ENCODE data around the gene ALOX5AP.

Gene ALOX5AP

DNA sequence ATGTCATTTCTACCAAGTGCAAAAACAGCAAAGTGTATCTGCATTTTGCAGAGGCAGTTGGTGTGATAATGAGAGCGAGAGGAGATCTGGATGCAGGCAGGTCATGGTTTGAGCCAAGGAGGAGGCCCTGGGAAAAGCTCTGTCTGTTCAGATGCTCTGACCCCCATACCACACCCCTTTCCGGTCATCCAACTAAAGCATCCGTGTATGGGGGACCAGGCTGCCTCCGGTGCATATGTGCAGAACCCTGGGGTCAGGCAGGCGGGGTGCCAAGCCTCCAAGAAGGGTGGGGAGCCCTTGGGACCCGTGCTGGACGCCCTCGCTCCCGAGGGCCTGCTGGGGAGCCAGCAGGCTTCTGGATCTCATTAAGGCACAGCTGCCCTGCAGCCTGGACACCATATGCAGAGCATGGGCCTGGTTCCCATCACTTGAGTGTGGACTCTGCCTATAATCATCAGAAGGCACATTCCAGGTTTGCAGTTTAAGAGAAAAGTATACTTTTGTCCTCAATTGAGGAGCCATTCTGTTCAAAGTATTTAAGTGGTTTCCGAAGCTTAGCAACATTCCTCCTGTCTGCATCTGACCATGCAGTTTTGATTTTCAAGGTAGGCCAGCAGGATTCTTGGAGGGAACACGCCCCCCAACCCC is 56.1 kb downstream of the ALOX5AP start:
- FAIRE-seq (no peak), DNase-seq (ENCODE audit: insufficient read length, low spot score) (no peak)

DNA sequence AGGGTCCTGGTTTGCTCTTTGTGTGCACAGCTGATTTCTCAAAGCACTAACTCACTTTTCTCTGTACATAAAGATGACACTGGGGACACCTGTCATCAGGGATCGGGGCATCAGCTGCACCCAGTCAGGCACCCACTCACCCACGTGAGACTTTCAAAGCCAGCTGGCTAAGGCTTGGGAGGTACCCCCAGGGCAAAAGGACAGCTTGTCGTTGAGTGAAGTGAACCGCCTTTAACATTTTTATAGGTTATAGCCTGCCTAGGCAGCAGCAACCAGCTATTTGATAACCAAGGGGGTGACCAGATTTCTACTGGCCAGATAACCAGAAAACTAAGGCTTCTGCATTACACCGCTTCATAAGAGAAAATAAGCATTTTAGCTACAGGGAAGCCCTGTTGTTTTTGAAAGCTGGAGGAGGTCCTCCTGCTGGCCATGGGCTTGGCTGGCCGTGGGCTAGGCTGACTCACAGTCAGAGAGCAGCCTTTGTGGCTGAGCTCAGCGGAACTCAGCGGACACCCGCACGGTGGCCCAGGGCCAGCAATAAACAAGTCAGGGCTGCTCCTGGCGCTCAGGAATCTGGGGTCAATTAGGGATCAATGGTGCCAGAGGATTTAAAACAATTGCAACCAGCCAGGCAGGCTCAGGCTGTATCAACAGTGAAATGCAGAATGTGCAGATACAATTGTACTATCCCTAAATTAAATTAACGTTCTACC is 57.1 kb downstream of the ALOX5AP start:
- peak; percentile 75 for DNase-seq (ENCODE audit: insufficient read length, low spot score)

DNA sequence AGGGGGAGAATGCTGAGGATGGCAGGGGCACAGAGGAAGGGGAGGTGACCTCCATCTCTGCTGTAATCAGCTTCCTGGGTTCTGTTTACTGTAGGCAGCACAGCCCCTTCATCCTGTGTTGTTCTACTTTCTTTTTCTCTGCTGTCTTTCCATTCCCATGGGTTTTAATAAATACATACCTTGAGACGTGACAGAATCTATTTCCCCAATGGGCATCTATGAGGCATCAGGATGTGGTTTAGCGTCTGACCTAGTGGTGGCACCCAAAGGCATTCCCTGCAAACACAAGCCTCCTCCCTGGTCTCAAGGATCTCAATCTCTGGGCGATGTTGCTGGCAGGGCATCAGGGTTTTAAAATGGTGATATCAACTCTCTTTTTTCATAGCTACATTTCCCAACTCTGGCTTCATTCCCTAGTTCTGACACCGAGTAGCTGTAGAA is 60.8 kb downstream of the ALOX5AP start:
- FAIRE-seq, result no peak

More for the DNA sequence above, 57.1 kb downstream of the ALOX5AP start:
- peak; percentile 26 for FAIRE-seq

DNA sequence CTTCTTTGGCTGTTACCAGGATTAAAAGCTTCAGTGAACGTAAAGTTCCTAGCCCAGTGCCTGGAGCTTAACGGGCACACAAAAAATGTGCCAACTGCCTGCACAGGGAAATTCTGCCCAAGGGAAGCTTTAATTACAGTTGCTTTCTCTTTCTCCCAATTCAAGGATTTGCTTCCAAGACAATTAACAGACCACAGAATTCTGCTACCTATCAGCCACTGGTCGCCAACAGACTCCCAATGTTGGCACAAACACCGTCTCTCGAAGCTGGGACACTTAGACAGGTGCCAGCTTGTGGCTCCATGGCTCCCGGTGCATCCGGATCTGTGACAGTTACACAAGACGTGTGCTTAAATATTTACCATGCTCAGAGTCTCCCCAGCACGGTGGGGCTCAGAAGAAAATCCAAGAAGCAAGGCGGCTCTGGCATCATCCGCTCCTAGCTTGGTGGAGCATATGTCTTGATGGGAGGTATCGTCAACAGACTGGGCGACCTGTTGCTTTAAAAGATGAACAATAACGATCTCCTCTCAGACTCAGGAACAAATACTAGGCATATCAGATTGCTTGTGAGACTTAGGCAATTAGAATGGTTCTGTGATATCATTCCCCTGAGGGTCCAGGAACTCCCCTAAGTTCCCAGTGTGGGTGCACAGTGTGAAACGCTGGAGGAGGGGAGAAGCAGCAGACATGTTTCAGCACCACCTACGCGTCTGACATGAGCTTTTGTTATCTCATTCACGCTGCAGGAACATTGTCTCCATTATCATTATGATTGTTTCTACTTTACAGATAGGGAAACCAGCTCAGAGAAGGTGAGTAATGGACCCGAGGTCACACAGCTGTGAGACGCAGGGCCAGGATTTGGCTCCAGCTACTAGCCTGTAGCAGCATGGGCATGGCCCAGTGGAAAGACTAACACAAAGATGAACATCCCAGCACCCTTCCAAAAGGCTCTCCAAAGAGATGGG is 61.6 kb downstream of the ALOX5AP start:
- DNase-seq (ENCODE audit: insufficient read length, low spot score) (no peak), FAIRE-seq (no peak)

More for the DNA sequence above, 60.8 kb downstream of the ALOX5AP start:
- peak; percentile 43 for DNase-seq (ENCODE audit: insufficient read length, low spot score)

DNA sequence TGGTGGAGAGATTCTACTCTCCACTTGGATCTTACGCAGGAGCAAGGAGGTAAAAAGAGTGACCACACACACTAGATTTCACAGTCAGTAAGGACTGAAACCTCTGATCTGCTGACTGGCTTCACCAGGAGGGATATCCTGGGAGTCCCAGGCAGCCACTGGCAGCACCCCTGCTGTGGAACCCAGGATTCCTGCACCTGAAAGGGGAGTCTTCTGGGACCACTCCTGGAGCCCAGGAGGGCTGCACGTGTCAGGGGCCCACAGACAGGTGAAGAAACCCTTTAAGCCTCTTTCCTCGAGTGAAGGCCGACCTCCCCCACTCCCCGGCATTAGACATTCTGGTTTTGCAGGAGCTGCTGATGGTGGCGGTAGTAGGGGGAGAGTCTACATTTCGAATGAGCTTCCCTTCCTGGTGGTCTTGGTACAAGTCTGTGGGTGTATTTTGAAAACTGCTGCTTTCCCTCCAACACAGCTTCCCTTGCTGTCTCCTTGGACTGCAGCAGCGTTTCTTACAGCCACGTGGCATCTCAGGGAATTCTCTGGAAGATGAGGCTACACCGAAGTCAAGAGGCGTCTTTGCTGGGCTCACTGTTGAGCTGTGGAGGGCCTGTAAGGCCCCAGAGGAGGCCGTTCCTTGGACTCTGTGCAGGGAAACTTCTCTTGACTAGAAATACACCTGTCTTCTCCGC is 62.6 kb downstream of the ALOX5AP start:
- FAIRE-seq, result no peak
- no peak for DNase-seq (ENCODE audit: insufficient read length, low spot score)

DNA sequence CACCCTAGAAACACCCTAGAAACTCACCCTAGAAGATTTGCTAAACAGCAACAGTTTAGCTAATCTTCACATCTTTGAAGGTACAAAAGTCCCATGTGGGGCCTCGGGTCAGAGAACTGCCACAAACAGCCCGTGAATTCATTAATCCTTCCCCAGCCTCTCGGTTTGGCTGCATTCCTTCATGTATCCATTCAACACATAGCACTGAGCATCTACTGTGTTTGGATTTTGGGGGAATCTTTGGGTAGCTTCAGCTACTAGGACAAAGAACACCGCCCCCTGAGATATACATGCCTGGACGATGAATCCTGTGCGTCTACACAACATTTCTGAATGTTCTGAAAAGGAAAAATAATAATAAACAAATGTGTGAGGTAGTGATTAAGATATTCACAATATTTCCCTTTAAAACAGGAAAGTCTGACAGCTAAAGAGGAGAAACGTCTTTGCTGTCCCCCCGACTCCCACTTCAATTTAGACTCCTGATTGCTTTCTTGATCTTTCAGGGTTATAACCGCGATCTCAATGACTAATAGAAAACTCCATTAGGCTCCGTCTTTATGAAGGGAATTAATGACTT is 63.5 kb downstream of the ALOX5AP start:
- DNase-seq (ENCODE audit: insufficient read length, low spot score) (no peak), FAIRE-seq (no peak)

DNA sequence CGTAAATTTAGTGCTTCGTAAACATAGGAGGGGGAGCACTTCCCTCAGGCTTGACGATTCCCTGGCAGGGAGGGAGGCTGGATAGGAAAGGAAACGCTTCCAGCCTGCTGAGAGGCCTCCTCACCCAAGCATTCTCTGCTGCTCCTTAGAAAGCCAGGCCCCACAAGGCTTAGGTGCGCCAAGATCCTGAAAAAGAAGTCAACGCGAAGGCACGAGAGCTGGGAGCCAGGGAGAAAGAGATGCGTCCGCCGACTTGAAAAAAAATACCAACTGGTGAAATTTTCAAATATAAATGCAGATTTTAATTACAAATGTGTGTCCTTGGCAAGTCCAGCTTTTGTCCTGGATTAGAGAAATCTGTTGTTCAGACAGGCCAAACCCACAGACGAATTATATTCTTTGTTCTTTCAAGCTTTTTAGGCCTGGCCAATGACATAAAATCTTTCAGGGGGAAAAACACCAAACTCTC is 64.0 kb downstream of the ALOX5AP start:
- no peak for FAIRE-seq
- DNase-seq (ENCODE audit: insufficient read length, low spot score), result no peak

DNA sequence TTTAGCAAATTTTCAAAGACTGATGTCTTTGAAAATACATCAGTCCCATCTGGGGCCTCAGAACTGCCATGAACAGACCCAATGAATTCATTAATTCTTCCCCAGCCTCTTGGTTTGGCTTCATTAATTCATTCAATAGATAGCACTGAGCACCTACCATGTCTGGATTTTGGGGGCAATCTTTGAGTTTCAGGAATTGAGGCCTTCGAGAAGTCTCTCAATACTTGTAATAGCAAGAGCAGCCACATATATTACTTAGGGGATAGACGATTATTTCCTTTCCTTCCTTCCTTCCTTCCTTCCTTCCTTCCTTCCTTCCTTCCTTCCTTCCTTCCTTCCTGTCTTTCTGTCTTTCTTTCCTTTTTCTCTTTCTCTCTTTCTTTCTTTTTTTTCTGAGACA is 64.8 kb downstream of the ALOX5AP start:
- FAIRE-seq (no peak), DNase-seq (ENCODE audit: insufficient read length, low spot score) (no peak)

DNA sequence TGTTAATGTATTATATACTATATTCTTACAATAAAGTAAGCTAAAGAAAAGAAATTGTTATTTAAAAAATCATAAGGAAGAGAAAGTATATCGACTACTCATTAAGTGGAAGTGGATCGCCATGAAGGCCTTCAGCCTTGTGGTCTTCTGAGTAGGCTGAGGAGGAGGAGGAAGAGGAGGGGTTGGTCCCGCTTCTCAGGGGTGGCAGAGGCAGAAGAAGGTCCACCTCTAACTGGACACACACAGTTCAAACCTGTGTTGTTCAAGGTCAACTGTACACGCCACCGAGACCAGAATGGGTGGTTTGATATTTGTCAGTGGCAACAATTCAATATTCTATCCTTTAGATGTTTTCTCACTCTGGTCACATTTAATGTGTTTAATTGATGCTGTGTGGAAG is 67.2 kb downstream of the ALOX5AP start:
- FAIRE-seq, result no peak
- DNase-seq (ENCODE audit: insufficient read length, low spot score), result no peak

DNA sequence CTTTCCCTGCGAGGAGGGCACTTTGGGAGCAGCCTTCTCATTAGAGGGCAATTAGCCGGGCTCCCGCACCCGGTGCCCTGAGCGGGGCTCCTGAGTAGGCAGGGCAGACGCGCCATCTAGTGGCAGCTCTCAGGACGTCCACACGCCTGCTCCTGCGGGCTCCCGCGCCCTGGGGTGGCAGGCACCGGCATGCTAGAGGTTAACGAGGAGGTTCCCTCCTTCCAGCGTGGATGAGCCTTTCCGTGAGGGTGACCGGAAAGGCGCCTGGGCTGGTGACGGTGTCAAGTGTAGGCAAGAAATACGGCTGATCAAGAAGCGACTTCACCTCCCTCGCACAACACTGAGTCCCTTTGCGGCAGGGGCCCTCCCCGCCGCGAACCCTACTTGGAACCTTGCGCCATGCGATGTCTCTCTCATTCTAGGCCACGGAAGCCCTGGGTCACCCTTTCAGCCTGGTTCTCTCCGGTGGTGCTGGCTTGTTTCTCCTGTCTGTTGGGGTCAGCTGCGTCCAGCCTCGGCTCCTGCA is 67.7 kb downstream of the ALOX5AP start:
- peak; percentile 51 for DNase-seq (ENCODE audit: insufficient read length, low spot score)
- FAIRE-seq, result no peak

DNA sequence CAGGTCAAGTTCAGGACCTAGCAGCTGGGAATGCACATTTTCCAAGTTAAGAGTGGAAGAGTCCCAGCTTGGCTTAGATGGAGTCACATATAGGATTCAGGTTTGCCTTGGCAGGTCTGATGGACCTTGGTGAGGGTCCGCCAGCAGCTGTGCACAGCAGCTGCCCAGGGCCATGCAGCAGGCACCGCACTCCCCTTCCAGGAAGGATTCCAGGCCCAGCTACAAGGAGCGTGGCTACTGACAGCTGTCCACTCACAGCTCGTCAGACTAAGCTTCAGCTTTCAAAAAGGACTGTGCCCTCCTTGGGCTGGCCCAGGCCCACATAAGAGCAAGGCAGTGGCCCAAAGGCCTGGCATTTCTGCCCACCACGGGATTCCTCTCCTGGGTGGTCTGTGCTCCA is 68.4 kb downstream of the ALOX5AP start:
- FAIRE-seq (no peak), DNase-seq (ENCODE audit: insufficient read length, low spot score) (no peak)

DNA sequence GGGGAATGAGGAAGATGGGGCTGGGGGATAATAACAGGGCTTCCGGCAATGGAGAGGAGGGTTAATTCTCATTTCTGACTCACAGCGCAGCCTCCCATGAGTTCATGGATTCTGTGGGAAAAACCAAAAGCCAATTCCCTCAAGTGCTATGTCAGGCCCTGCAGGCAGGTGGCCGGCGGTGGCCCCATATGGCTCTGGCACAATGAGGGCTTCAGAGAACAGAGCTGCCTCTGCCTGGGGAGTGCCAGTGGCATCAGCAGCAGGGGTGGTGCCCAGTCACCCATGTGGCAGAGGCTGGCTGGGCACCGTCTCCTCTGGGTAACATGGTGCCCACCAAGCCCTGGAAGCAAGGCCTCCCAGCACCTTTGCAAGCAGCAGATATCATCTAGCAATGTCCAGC is 69.1 kb downstream of the ALOX5AP start:
- DNase-seq (ENCODE audit: insufficient read length, low spot score) (no peak), FAIRE-seq (no peak)

DNA sequence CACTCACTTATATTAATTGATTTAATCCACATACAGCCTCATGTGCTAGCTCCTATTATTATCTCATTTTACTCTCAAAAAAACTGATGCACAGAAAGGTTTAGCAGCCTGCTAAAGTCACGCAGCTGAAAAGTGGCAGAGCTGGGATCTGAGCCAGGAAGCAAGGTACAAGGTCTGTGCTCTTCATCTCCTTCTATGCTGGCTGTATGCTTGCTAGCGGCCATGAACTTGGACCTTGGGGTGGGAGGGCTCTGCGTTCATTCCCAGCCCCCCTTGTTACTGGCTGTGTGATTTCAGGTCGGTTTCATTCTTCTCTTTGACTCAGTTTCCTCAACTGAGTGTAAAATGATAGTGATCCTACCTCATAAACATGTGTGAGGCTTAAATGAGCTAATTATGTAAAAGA is 69.8 kb downstream of the ALOX5AP start:
- FAIRE-seq (no peak), DNase-seq (ENCODE audit: insufficient read length, low spot score) (no peak)

DNA sequence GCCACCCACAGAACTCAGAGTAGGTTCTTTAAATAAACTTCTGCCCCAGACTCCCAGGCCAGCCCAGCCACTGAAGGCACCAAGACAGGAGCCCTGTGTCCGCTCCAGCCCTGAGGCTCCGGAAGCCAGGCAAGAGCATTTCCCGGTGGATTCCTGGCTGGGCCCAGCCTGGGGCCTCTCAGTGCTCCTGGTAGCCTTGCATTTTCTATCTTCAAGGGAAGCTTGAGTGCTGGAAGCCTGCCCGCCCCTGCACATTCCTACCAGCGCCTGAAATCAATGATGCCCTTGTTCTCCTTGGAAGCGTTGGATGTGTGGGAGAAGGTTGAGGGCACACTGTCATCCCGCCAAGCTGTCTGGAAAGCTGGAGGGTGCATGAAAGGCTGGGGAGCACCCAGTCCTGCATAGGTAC is 70.3 kb downstream of the ALOX5AP start:
- FAIRE-seq, result no peak
- DNase-seq (ENCODE audit: insufficient read length, low spot score), result no peak

DNA sequence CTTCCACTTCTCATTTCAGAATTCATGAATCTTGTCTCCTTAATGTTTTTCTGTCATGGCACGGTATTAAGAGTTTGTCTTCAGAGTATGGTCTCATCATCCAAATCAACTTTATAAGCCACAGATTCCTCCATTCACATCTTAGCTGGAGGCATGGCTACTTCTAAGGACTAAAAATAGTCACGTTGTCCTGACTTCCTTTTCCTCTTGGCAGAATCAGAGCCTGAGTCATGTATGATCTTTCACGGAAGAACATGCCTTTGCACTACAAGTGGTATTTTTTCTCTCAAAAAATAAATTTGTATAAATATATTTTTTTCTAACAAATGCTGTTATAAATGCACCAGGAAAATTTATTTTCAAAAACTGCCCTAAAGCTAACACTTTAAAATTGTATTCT is 71.4 kb downstream of the ALOX5AP start:
- DNase-seq (ENCODE audit: insufficient read length, low spot score) (no peak), FAIRE-seq (no peak)

DNA sequence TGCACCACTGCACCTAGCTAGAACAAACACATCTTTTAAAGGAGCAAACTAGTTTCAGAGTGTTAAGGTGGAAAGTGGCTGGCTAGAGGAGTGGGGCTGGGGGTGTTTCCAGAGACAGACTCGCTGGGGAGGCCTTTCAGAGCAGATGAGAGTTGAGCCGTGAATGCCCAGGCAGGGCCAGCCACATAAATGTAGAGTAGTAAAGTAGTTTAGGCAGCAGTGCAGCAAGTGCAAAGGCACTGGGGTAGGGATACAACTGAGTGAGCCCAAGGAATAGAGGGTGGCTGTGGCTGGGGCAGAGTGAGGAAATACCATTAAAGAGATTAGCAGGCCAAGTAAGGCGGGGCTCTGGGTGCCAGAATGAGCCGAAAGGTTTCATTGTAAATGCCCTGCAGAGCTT is 72.0 kb downstream of the ALOX5AP start:
- FAIRE-seq, result no peak
- DNase-seq (ENCODE audit: insufficient read length, low spot score), result no peak

DNA sequence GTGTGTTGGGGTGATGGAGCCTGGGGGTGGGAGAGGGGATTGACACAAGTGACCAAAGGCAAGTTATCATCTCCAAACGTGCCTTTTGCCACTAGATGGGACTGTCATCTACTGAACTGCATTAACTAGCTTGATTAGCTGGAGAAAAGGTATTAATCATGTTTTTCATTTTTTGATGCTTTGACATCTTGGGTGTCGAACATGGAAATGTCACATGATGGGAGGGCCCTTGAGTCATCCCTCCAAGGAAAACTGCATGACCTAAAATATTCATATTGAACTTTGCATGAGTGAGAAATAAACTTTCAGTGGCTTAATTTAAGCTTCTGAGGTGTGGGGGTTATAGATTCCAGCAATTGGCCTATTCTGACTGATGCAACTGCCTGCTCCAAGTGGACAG is 73.3 kb downstream of the ALOX5AP start:
- FAIRE-seq (no peak), DNase-seq (ENCODE audit: insufficient read length, low spot score) (no peak)

DNA sequence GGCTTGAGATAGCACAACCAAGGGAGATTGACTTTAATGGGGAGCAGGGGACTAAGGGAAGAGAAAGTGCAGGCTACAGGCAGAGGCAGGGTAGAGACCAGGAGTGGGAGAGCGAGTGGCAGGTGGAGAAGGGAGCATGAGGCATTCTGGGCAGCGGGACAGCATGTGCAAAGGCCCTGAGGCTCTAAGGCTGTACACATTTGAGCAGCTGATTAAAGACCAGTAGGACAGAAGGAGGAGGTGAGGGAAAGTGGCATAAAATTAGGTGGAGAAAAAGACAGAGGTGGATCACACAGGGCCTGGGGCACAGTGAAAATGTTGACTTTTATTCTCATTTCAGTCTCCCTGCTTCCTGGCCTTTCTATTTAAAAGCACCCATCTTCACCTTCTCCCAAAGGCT is 74.4 kb downstream of the ALOX5AP start:
- DNase-seq (ENCODE audit: insufficient read length, low spot score), result no peak
- no peak for FAIRE-seq

DNA sequence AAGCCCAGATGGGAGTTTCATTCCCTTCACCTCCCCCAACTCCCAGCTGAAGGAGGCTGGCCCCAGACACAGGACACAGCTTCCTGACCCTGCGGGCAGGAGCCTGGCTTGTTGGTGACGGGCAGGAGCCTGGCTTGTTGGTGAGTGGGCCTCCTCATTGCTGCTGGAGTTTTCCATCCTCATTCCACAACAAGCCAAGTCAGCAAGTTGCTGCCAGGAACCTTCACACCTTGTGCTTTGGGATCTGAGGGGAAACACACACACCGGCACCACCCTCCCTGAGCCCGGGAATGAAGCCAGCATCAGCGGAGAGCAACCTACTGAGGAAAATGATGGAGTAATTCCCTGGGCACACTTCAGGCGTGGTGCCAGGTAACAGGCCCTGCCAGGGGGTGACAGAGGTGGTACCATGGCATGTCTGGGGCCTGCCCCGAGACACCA is 74.9 kb downstream of the ALOX5AP start:
- no peak for FAIRE-seq

DNA sequence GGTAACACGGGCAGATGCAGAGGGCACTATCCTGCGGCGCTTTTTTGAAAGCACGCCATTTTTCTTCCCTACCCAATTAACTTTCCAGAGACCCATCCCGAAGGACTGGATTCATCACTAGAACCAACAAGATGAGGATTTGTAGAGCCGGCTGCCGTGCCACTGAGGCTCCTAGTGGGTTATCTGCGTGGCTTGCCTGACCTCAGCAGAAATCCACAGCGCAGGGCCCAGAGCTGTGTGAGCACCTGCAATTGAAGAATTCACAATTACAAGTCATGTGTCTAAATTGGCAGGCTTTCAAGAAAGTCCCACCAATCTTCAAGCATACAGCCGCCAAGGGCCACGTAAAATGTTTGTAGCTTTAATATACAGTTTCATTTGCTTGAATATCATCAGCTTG is 75.5 kb downstream of the ALOX5AP start:
- FAIRE-seq (no peak), DNase-seq (ENCODE audit: insufficient read length, low spot score) (no peak)

More for the DNA sequence above, 74.9 kb downstream of the ALOX5AP start:
- no peak for DNase-seq (ENCODE audit: insufficient read length, low spot score)

All from HTR-8/SVneo (cell line).